RCC 7860 (cell line): ENCODE results near the gene SERPINB1.
"Not testable (repeated sequence)": the region's sequence is repeated elsewhere in the genome, so short reads cannot be mapped to it uniquely, and the experiment has no call there.

Source experiments
- DNase-seq: peaks from one replicate; pipeline ENCODE4 v3.0.0-alpha.2; 2015; ENCODE audit warnings: low spot score
- FAIRE-seq: peaks from 2 replicates; lab custom pipeline; 2012; peaks lifted over from hg19 to GRCh38; lab: Jason Lieb, UNC

Gene SERPINB1

GRCh38 chr6:2841264-2842138 lies at the start of gene SERPINB1:
TSS of gene SERPINB1 (minus strand) at chr6:2841863. CDS start at chr6:2840586, 1,277 bp downstream.
- FAIRE-seq (no peak), DNase-seq (peak; percentile 75)

- FAIRE-seq (no peak), DNase-seq (no peak)
Measured at GRCh38 chr6:2890976-2891767, 49.5 kb upstream of the SERPINB1 start.

- no peak for FAIRE-seq
- no peak for DNase-seq
Measured at GRCh38 chr6:2885967-2886735, 44.5 kb upstream of the SERPINB1 start.

- no peak for FAIRE-seq
Measured at GRCh38 chr6:2884804-2885203, 43.1 kb upstream of the SERPINB1 start.

DNA sequence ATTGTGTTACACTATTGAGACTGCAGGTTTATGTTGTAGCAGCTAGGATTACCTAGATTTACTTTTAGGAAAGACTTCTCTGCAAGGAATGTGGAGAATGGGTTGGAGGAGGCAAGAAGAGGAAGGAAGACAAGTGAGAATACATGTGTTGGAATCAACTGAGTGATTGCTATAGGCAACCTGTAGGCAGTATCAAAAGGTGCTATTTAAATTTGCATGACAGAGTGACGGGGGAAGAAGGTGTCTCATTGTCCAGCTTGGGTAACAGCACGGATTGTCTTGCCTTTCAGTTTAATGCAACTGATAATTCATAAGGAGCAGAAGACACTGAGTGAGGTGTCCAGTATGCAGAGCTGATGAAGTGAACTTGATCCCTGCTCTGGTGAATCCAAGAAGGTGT lies 42.0 kb upstream of the SERPINB1 start:
- FAIRE-seq, result no peak

More at GRCh38 chr6:2884804-2885203, 43.1 kb upstream of the SERPINB1 start:
- no peak for DNase-seq

GRCh38 chr6:2881423-2881822 lies 39.8 kb upstream of the SERPINB1 start:
- FAIRE-seq, result no peak
- no peak for DNase-seq

More for the DNA sequence above, 42.0 kb upstream of the SERPINB1 start:
- DNase-seq, result no peak

GRCh38 chr6:2880156-2880555 lies 38.5 kb upstream of the SERPINB1 start:
- DNase-seq, FAIRE-seq: not testable (repeated sequence)

- no peak for DNase-seq
Measured at GRCh38 chr6:2877960-2878359, 36.3 kb upstream of the SERPINB1 start.

GRCh38 chr6:2877057-2877882 lies 35.6 kb upstream of the SERPINB1 start:
- FAIRE-seq, result peak; percentile 35
- peak; percentile 73 for DNase-seq

More at GRCh38 chr6:2877960-2878359, 36.3 kb upstream of the SERPINB1 start:
- FAIRE-seq, result no peak

DNA sequence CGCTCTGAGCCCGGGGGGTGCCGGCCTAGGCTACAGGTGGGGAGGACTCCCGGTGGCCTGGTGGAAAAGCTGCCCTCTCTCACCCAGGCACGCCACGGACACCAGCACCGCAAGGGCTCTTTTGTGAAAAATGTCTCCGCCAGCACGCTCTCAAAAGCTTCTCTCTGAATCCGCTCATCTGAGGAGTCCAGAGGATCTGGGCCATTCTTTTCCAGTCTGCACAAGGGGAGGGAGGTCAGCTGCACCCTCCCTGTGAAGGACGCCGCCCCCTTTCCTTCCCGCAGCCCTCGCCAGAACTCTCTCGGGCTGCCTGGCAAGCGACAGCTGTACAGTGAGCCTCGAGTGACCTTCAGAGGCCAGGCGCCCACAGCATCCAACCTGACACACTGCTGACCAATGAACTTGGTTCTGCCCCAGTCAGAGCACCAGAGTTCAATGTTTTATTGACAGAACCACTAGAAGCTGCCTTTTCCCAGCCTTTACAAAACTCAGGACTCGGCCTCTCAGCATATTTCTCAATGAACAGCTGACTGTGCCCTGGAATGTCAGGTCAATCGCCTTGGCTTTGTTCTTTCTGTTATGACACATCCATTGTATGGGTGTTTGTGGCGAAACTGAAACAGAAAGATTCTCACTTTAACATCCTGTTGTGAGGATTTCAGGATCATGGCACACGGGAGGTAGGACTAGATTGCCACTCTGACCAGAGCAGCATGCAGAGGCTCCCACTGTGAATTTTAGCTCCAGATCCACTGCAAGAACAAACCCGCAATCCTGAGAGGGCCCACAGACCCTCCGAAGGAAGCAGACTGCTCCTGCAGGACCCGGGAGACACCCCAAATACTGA lies 34.8 kb upstream of the SERPINB1 start:
- DNase-seq, result peak; percentile 91
- FAIRE-seq, result peak; percentile 88

DNA sequence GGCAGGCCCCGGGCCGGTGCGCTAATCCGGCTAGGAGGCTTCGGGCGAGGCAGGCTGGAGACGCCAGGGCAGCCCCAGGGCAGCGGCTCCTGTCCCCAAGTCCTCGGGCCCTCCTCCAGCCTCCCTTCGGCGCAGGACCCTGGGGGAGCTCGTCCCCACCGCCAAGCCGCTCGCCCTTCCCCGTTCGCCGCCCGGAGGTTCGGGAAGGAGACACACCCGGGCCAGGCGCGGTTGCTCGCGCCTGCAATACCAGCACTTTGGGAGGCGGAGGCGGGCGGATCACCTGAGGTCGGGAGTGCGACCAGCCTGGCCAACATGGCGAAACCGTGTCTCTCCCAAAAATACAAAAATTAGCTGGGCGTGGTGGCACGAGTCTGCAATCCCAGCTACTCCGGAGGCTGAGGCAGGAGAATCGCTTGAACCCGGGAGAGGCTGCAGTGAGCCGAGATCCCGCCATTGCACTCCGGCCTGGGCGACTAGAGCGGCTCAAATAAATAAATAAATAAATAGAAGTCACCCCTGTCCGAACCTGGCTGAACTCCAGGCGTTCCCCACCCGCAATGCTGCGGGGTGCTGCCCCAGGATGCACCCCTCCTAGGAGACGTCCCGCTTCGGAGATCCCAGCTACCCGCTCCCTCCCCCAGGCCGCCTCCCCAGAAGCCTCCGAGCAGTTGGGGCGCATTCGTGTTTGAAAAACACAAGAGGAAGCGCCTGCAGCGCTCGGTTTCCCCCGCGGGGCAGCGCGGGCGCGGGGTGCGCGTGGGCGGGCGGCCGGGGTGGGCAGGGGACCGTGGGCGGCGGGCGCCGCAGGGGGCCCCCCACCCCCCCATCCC lies 33.9 kb upstream of the SERPINB1 start:
- no peak for FAIRE-seq

DNA sequence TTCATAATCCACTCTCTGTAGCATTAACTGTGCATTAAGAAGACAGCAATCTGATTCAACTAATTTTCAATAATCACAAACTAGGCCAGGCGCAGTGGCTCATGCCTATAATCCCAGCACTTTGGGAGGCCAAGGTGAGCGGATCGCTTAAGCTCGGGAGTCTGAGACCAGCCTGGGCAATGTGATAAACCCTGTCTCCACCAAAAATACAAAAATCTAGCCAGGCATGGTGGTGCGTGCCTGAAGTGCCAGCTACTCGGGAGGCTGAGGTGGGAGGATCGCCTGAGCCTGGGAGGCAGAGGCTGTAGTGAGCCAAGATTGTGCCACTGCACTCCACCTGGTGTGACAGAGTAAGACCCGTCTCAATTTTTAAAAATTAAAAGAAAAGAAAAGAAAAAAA lies 32.0 kb upstream of the SERPINB1 start:
- DNase-seq, result no peak
- FAIRE-seq, result no peak

More for the DNA sequence above, 33.9 kb upstream of the SERPINB1 start:
- DNase-seq, result no peak

- DNase-seq (no peak), FAIRE-seq (no peak)
Measured at GRCh38 chr6:2872423-2873358, 31.0 kb upstream of the SERPINB1 start.

DNA sequence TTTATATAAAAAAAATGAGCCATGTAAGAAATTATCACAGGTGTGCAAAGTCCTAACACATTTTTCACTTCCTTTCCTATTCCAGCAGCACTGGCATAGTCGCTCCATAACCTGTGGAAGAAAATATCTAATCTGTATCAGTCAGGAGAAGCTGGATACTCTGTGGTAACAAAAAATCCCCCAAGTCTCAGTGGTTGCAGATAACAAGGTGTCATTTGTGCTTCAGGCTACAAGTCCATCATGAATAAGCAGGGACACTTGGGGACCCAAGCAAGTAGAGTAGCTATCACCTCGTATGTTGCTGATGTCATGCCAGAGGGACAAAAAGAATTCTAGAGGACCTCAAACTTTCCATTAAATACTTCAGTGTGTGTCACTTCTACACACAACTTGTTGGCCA lies 30.3 kb upstream of the SERPINB1 start:
- FAIRE-seq (no peak), DNase-seq (no peak)

- no peak for DNase-seq
- no peak for FAIRE-seq
Measured at GRCh38 chr6:2871102-2871501, 29.4 kb upstream of the SERPINB1 start.

GRCh38 chr6:2870046-2870636 lies 28.5 kb upstream of the SERPINB1 start:
- FAIRE-seq, result no peak
- no peak for DNase-seq

GRCh38 chr6:2868637-2869036 lies 27.0 kb upstream of the SERPINB1 start:
- DNase-seq, result no peak
- FAIRE-seq, result peak; percentile 7
